Measurements from ENCODE around the gene KIF26B. TPM values are rescaled to one million over a fixed set of nuclear protein-coding genes. Genes with fewer than 3 reads are reported as not detected.

KIF26B gene
- total RNA-seq, 1 donor from 2014 or later = 69.7 TPM

- H3K27me3 Mint-ChIP-seq (ENCODE audit: low read depth) = no peaks in the 10 kb centered on the region
- no peaks in the 10 kb centered on the region for H3K36me3 Mint-ChIP-seq
- no peak for DNase-seq (ENCODE audit: low spot score in 2 of 2, unreplicated experiment in 2 of 2)
- peaks cover 3% of the 10 kb centered on the region for H3K4me1 Mint-ChIP-seq
- TF ChIP-seq CTCF (IDR thresholded peaks at IDR 0.05; ENCODE audit: unreplicated experiment) = no peak
- no peak overlapping the region for H3K27ac Mint-ChIP-seq
- H3K4me3 Mint-ChIP-seq = no peak overlapping the region
- peaks cover 5% of the 10 kb centered on the region for H3K9me3 Mint-ChIP-seq
Measured at GRCh38 chr1:245528258-245528635, 373.5 kb downstream of the KIF26B start.

- H3K27ac Mint-ChIP-seq = no peak overlapping the region
- H3K4me1 Mint-ChIP-seq = no peaks in the 10 kb centered on the region
- DNase-seq (ENCODE audit: low spot score in 2 of 2, unreplicated experiment in 2 of 2) = no peak
- H3K4me3 Mint-ChIP-seq = no peak overlapping the region
- no peaks in the 10 kb centered on the region for H3K36me3 Mint-ChIP-seq
- no peak for TF ChIP-seq CTCF (IDR thresholded peaks at IDR 0.05; ENCODE audit: unreplicated experiment)
- H3K27me3 Mint-ChIP-seq (ENCODE audit: low read depth) = no peaks in the 10 kb centered on the region
- no peaks in the 10 kb centered on the region for H3K9me3 Mint-ChIP-seq
Measured at GRCh38 chr1:245530937-245531336, 376.2 kb downstream of the KIF26B start.

- TF ChIP-seq CTCF (IDR thresholded peaks at IDR 0.05; ENCODE audit: unreplicated experiment) = no peak
- no peak for DNase-seq (ENCODE audit: low spot score in 2 of 2, unreplicated experiment in 2 of 2)
Measured at GRCh38 chr1:245537992-245538391, 383.2 kb downstream of the KIF26B start.

GRCh38 chr1:245538671-245539070 lies 383.9 kb downstream of the KIF26B start:
- no peaks in the 10 kb centered on the region for H3K9me3 Mint-ChIP-seq
- H3K27me3 Mint-ChIP-seq (ENCODE audit: low read depth) = no peaks in the 10 kb centered on the region
- H3K36me3 Mint-ChIP-seq = peaks cover 13% of the 10 kb centered on the region
- TF ChIP-seq CTCF (IDR thresholded peaks at IDR 0.05; ENCODE audit: unreplicated experiment) = no peak
- DNase-seq (ENCODE audit: low spot score in 2 of 2, unreplicated experiment in 2 of 2) = no peak
- H3K4me3 Mint-ChIP-seq = no peak overlapping the region
- no peaks in the 10 kb centered on the region for H3K4me1 Mint-ChIP-seq
- H3K27ac Mint-ChIP-seq = no peak overlapping the region

More at GRCh38 chr1:245537992-245538391, 383.2 kb downstream of the KIF26B start:
- no peaks in the 10 kb centered on the region for H3K27me3 Mint-ChIP-seq (ENCODE audit: low read depth)
- no peaks in the 10 kb centered on the region for H3K4me1 Mint-ChIP-seq
- no peak overlapping the region for H3K4me3 Mint-ChIP-seq
- H3K9me3 Mint-ChIP-seq = no peaks in the 10 kb centered on the region
- no peak overlapping the region for H3K27ac Mint-ChIP-seq
- peaks cover 8% of the 10 kb centered on the region for H3K36me3 Mint-ChIP-seq

GRCh38 chr1:245541369-245541768 lies 386.6 kb downstream of the KIF26B start:
- no peak for DNase-seq (ENCODE audit: low spot score in 2 of 2, unreplicated experiment in 2 of 2)
- no peak overlapping the region for H3K27ac Mint-ChIP-seq
- H3K27me3 Mint-ChIP-seq (ENCODE audit: low read depth) = no peaks in the 10 kb centered on the region

More at GRCh38 chr1:245541369-245541768, 386.6 kb downstream of the KIF26B start:
- Mint-ChIP-seq H3K4me1 (no peaks in the 10 kb centered on the region), H3K36me3 (peaks cover 13% of the 10 kb centered on the region), H3K4me3 (no peak overlapping the region), H3K9me3 (no peaks in the 10 kb centered on the region)
- no peak for TF ChIP-seq CTCF (IDR thresholded peaks at IDR 0.05; ENCODE audit: unreplicated experiment)

Data from mesothelial cell of epicardium (in vitro differentiated cells).